Measurements from ENCODE around the gene MAP1S.

GRCh38 chr19:17761148-17761547 lies 41.9 kb downstream of the MAP1S start:
- TF ChIP-seq CTCF (IDR thresholded peaks at IDR 0.05; ENCODE audit: low read length), result no peak
- no peak for TF ChIP-seq EZH2 (optimal IDR thresholded peaks at IDR 0.05; ENCODE audit: low read depth, low read length)
- TF ChIP-seq EZH2phosphoT487 (IDR thresholded peaks at IDR 0.05; ENCODE audit: low read length), result no peak
